ENCODE results near the gene CORO2A.

CORO2A gene

DNA sequence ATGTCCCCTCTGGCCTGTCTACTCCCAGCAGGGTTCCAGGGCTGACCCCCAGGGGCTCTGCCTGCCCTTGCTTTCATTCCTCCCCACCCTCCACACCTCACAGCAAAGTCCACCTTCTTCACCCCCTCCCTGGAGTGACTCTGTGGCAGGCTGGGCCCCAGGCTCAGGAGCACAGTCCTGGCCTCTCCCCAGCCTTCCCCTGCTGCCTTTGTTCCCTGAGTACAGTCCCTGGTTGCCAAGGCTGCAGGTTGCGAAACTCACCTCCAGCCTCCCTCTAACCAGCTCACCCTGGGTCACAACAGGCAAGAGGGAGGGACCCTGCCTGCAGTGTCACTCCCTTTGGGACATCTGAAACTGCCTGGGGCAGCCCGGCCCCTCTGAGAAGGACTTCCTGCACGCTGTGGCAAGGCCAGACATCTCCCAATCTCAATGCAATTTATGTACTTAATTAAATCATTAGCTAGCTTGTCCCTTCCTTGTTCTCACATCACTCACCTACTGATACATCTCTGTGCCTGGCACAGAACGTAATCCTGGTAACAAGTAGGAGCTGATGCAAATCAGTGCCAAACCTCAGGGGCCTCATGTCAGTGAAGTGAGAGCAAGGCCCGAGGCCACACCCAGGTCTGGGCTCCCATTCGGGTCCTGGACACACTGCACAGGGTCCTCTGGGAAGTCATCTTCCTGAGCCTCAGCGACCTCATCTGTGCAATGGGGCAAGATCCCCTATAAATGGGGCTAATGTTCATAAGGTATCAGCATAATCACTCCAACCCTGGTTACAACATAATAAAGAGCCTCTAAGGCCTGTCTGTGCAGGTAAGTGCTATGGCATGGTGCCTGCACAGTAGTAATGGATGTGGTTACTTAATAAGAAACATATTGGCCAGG is 46.1 kb downstream of the CORO2A start:
- peak; percentile 99 for TF ChIP-seq CEBPB (IDR thresholded peaks at IDR 0.05)
- no peak for TF ChIP-seq MAX (IDR thresholded peaks at IDR 0.05)

DNA sequence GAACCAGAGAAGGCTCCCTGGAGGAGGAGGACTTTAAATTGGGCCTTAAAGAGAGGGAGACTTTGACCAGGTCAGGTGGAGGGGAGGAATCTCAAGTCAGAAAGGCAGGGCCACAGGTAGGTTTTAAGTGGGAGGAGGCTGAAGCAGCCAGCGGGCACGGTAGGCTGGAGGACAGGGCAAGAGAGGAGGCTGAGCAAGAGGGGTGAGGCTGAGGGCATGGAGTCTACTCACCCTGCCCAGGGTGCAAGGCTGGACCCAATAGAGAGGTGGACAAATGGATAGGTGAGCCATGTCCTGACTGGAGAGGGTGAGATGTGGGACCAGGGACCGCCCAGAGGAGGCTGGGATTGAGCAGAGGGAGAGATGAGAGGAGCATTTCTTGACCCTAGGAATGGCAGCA is 47.8 kb downstream of the CORO2A start:
- TF ChIP-seq RAD21 (IDR thresholded peaks at IDR 0.05; ENCODE audit: low read depth) (no peak), CEBPB (IDR thresholded peaks at IDR 0.05) (no peak), FOXM1 (IDR thresholded peaks at IDR 0.05; ENCODE audit: borderline replicate concordance, low read depth) (no peak), NFIC (IDR thresholded peaks at IDR 0.05) (no peak), REST (IDR thresholded peaks at IDR 0.05; ENCODE audit: low read depth) (no peak), MAX (IDR thresholded peaks at IDR 0.05) (no peak), TCF12 (IDR thresholded peaks at IDR 0.05; ENCODE audit: low read depth) (no peak), TAF1 (IDR thresholded peaks at IDR 0.05; ENCODE audit: low read depth) (no peak), EGR1 (IDR thresholded peaks at IDR 0.05) (no peak), CREB1 (IDR thresholded peaks at IDR 0.05; ENCODE audit: low read depth) (no peak), ZBTB7A (IDR thresholded peaks at IDR 0.05; ENCODE audit: low read depth) (no peak), EP300 (IDR thresholded peaks at IDR 0.05; ENCODE audit: borderline replicate concordance) (no peak), YY1 (IDR thresholded peaks at IDR 0.05; ENCODE audit: low read depth) (no peak), TEAD4 (IDR thresholded peaks at IDR 0.05) (no peak)
- TF ChIP-seq, protein P1, sequence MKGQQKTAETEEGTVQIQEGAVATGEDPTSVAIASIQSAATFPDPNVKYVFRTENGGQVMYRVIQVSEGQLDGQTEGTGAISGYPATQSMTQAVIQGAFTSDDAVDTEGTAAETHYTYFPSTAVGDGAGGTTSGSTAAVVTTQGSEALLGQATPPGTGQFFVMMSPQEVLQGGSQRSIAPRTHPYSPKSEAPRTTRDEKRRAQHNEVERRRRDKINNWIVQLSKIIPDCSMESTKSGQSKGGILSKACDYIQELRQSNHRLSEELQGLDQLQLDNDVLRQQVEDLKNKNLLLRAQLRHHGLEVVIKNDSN (IDR thresholded peaks at IDR 0.05) = no peak

DNA sequence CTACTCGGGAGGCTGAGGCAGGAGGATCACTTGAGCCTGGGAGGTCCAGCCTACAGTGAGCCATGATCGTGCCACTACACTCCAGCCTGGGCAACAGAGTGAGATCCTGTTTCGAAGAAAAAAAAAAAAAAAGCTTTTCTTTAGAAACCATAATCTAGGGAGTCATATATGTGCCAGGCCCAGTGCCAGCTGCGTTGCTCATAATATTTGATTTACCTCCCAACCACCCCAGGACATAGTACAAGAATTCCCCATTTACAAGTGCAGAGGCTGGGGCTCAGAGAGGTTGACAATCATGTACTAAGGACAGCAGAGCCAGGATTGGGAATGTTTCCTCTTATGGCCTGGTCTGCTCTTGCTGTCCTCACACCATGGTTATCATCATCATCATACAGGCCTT is 48.4 kb downstream of the CORO2A start:
- no peak for TF ChIP-seq RAD21 (IDR thresholded peaks at IDR 0.05; ENCODE audit: low read depth)
- TF ChIP-seq MAX (IDR thresholded peaks at IDR 0.05) = no peak
- no peak for TF ChIP-seq ZBTB7A (IDR thresholded peaks at IDR 0.05; ENCODE audit: low read depth)
- no peak for TF ChIP-seq CEBPB (IDR thresholded peaks at IDR 0.05)
- no peak for TF ChIP-seq EGR1 (IDR thresholded peaks at IDR 0.05)
- TF ChIP-seq TCF12 (IDR thresholded peaks at IDR 0.05; ENCODE audit: low read depth) = no peak
- TF ChIP-seq NFIC (IDR thresholded peaks at IDR 0.05) = no peak
- TF ChIP-seq TAF1 (IDR thresholded peaks at IDR 0.05; ENCODE audit: low read depth) = no peak
- TF ChIP-seq EP300 (IDR thresholded peaks at IDR 0.05; ENCODE audit: borderline replicate concordance) = no peak
- no peak for TF ChIP-seq TEAD4 (IDR thresholded peaks at IDR 0.05)
- no peak for TF ChIP-seq YY1 (IDR thresholded peaks at IDR 0.05; ENCODE audit: low read depth)
- TF ChIP-seq FOXM1 (IDR thresholded peaks at IDR 0.05; ENCODE audit: borderline replicate concordance, low read depth) = no peak

DNA sequence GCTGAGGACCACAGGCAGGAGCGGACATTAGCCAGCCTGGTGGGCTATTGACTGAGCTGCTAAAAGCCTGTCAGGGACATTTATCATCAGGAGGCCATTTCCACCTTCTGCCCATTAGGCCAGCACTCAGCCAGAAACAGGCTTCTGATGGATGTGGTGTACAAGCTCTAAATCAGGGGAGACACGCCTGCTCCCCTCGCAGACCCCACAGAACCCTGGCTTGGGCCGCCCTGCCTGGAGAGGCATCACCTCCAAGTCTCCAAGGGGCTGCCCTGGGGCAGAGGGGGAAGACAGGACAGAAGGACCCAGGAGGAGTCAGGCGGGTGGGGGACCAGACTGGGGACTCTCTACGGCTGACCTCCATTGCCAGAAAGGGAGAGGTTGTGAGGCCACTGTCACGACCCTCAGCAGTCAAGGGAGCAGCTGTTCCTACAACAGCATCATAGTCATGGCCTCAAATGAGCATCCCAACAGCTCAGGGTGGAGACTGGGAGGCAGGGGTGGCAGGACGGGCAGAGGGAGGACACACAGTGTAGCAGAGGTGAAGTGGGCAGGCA is 49.4 kb downstream of the CORO2A start:
- TF ChIP-seq, protein P1 (IDR thresholded peaks at IDR 0.05) = no peak
- no peak for TF ChIP-seq TEAD4 (IDR thresholded peaks at IDR 0.05)
- TF ChIP-seq CREB1 (IDR thresholded peaks at IDR 0.05; ENCODE audit: low read depth) = no peak
- TF ChIP-seq TAF1 (IDR thresholded peaks at IDR 0.05; ENCODE audit: low read depth) = no peak
- no peak for TF ChIP-seq EGR1 (IDR thresholded peaks at IDR 0.05)
- TF ChIP-seq ZBTB7A (IDR thresholded peaks at IDR 0.05; ENCODE audit: low read depth) = no peak
- no peak for TF ChIP-seq NFIC (IDR thresholded peaks at IDR 0.05)
- no peak for TF ChIP-seq REST (IDR thresholded peaks at IDR 0.05; ENCODE audit: low read depth)
- no peak for TF ChIP-seq YY1 (IDR thresholded peaks at IDR 0.05; ENCODE audit: low read depth)
- TF ChIP-seq RAD21 (IDR thresholded peaks at IDR 0.05; ENCODE audit: low read depth) = no peak
- TF ChIP-seq EP300 (IDR thresholded peaks at IDR 0.05; ENCODE audit: borderline replicate concordance) = no peak
- no peak for TF ChIP-seq FOXM1 (IDR thresholded peaks at IDR 0.05; ENCODE audit: borderline replicate concordance, low read depth)
- no peak for TF ChIP-seq MAX (IDR thresholded peaks at IDR 0.05)
- TF ChIP-seq CEBPB (IDR thresholded peaks at IDR 0.05) = no peak

Data from Ishikawa (cell line).